SJSA1 (cell line): ENCODE results near the gene SDK1. TPM values are rescaled to one million over a fixed set of nuclear protein-coding genes. Genes with fewer than 3 reads are reported as not detected.

Source experiments
- DNase-seq, 2 experiments: peaks; one replicate each; pipeline ENCODE4 v3.0.0-alpha.2; 2015 to 2020; ENCODE audit warnings: low spot score in 2 of 2, low read depth in 1 of 2
- H3K27ac ChIP-seq: fragments of 250-450 bp; sonication (Bioruptor Pico); 2 replicates; pipeline ENCODE4 v1.5.1; 2020; ENCODE audit warnings: mild to moderate bottlenecking, moderate library complexity
- H3K27me3 ChIP-seq: fragments of 250-450 bp; sonication (Bioruptor Pico); replicated peaks from 2 replicates; pipeline ENCODE4 v1.5.1; 2020; ENCODE audit warnings: mild to moderate bottlenecking, moderate library complexity
- H3K36me3 ChIP-seq: fragments of 250-450 bp; sonication (Bioruptor Pico); 2 replicates; pipeline ENCODE4 v1.5.1; 2020; ENCODE audit warnings: mild to moderate bottlenecking
- H3K4me1 ChIP-seq: fragments of 250-450 bp; sonication (Bioruptor Pico); replicated peaks from 2 replicates; pipeline ENCODE4 v1.6.1; 2021; ENCODE audit warnings: mild to moderate bottlenecking
- H3K4me3 ChIP-seq: fragments of 250-450 bp; sonication (Bioruptor Pico); 2 replicates; pipeline ENCODE4 v1.5.1; 2020; ENCODE audit warnings: mild to moderate bottlenecking
- H3K9me3 ChIP-seq: fragments of 250-450 bp; sonication (Bioruptor Pico); replicated peaks from 2 replicates; pipeline ENCODE4 v1.5.1; 2020; ENCODE audit warnings: mild to moderate bottlenecking
- total RNA-seq: library from RNA; depleted of rRNA; stranded (reverse); fragments of >200 nt; shearing (Covaris generic); gene quantifications from 2 replicates; pipeline ENCODE4 v1.2.3, GENCODE V29; 2014

The SDK1 gene
- total RNA-seq, 1 experiment from 2014 or later = 8.7 TPM

DNA sequence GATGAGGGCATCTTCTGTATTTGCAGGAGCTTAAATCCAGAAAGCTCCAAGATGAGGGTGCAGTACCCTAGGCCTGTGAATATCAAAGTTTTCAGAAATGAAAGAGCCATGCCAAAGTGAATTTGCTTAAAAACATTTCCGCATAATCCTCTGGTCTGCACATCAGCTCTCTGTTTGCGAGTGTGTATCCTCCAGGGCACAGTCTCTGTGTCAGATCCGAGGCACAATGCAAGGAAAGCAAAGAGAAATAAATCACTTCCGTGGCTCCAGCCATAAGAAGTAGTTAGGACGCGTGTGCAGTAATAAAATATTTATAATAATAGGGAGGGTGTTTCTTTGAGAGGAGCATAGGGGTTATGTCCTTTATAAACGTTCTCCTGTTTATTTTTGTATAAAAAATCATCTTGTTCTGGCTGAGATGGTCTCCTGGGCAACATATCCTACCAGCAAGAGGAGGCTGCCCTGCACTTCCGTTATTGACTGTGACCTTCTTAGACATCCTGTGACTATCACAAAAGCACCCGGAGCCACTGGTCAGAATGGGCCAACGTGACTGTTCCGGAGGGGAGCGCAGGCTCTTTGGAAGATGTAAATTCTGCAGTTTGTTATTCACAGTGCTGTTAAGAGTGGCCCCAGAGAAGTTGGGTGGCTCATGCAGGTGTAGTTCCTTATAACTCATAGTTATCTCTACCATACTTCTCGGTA is 713.4 kb downstream of the SDK1 start:
- Histone ChIP-seq H3K36me3 (peaks cover 39% of the 10 kb centered on the region), H3K4me3 (no peak overlapping the region), H3K27me3 (no peaks in the 10 kb centered on the region), H3K4me1 (no peaks in the 10 kb centered on the region), H3K9me3 (peaks cover 16% of the 10 kb centered on the region), H3K27ac (no peak overlapping the region)
- DNase-seq = no peak

GRCh38 chr7:4015371-4015770 is 714.3 kb downstream of the SDK1 start:
- H3K27ac ChIP-seq = no peak overlapping the region
- no peaks in the 10 kb centered on the region for H3K27me3 ChIP-seq
- no peaks in the 10 kb centered on the region for H3K4me1 ChIP-seq
- peaks cover 39% of the 10 kb centered on the region for H3K36me3 ChIP-seq
- no peak overlapping the region for H3K4me3 ChIP-seq
- DNase-seq = no peak
- peaks cover 16% of the 10 kb centered on the region for H3K9me3 ChIP-seq

DNA sequence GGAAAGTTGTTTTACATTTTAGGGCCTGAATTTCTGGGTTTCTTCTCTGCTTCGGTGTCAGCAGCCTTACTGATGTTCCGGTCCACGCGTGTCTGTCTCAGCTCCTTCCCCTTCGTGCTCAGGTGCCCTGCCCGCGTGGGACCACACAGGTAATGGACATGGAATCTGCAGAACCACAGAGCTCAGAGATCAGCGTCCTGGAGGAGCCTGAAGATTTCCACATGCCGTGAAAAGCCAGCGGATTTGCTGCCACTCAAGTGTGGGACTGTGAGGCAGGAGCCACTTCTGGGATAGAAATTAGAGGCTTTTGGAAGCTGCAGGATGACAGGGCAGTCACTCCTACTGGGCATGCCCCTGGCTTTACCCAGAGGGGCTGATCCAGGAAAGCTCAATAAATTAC is 714.9 kb downstream of the SDK1 start:
- peaks cover 37% of the 10 kb centered on the region for H3K36me3 ChIP-seq
- no peak for DNase-seq
- H3K9me3 ChIP-seq = peaks cover 16% of the 10 kb centered on the region

GRCh38 chr7:4017081-4017480 is 716.0 kb downstream of the SDK1 start:
- no peak overlapping the region for H3K27ac ChIP-seq
- no peak overlapping the region for H3K4me3 ChIP-seq
- no peak for DNase-seq
- peaks cover 16% of the 10 kb centered on the region for H3K9me3 ChIP-seq
- H3K36me3 ChIP-seq = peaks cover 30% of the 10 kb centered on the region
- H3K4me1 ChIP-seq = no peaks in the 10 kb centered on the region
- H3K27me3 ChIP-seq = no peaks in the 10 kb centered on the region

More for the DNA sequence above, 714.9 kb downstream of the SDK1 start:
- Histone ChIP-seq H3K4me3 (no peak overlapping the region), H3K27ac (no peak overlapping the region), H3K27me3 (no peaks in the 10 kb centered on the region), H3K4me1 (no peaks in the 10 kb centered on the region)

GRCh38 chr7:4017785-4018184 is 716.7 kb downstream of the SDK1 start:
- Histone ChIP-seq H3K4me3 (no peak overlapping the region), H3K27ac (no peak overlapping the region), H3K36me3 (peaks cover 30% of the 10 kb centered on the region), H3K4me1 (no peaks in the 10 kb centered on the region), H3K9me3 (peaks cover 16% of the 10 kb centered on the region), H3K27me3 (no peaks in the 10 kb centered on the region)
- DNase-seq = no peak

DNA sequence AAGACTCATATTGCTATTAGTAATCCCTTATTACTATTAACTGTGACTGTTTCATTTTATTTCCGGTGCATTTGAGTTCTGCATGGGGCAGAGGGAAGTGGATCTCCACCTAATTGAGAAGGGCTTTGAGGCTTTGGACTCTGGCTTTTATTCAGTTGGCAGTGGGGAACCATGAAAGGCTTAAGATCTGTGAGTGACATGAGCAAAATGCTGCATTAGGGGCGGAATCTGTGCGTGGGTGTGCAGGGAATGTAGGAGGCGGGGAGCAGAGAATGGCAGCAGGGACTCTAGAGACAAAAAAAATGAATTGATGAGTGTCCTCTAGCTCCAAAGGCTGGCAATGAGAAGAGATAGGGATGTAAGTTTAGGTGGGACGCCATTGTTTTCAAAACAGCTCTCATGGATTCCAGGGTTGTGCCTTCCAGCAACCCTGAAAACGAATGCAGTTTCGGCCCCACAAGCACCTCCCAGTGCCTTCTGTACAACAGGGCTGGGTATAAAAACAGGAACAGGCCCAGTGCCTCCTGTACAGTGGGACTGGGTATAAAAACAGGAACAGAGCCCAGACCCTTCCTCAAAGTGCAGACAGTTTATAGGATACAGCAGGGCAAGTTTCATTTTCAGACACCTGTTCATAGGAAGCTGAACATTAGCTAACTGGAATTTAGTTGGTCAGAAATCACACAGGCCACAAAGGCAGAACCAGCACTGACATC is 717.7 kb downstream of the SDK1 start:
- H3K27me3 ChIP-seq = no peaks in the 10 kb centered on the region
- peaks cover 16% of the 10 kb centered on the region for H3K9me3 ChIP-seq

DNA sequence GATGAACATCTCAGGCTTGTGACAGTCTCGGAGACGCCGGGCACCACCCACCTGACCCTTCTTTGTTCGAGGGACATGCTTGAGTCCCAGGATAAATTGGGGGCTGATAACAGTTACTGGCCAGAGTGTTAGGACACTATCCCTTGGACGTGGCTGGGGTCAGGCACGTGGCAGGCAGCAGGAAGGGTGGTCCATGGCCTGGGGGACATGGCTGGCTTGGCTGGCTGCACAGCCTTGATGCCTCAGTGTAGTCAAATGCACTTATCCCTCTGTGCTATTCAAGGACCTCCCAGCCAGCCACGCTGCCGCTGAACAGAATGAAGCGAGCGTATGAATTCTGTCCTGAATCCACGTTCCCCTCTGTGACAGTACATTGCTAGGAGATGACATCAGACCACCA is 719.0 kb downstream of the SDK1 start:
- H3K36me3 ChIP-seq = peaks cover 30% of the 10 kb centered on the region
- peaks cover 16% of the 10 kb centered on the region for H3K9me3 ChIP-seq
- no peak overlapping the region for H3K4me3 ChIP-seq
- DNase-seq = no peak
- no peaks in the 10 kb centered on the region for H3K4me1 ChIP-seq
- no peak overlapping the region for H3K27ac ChIP-seq
- H3K27me3 ChIP-seq = no peaks in the 10 kb centered on the region

More for the DNA sequence above, 717.7 kb downstream of the SDK1 start:
- DNase-seq = no peak
- Histone ChIP-seq H3K36me3 (peaks cover 30% of the 10 kb centered on the region), H3K4me3 (no peak overlapping the region), H3K4me1 (no peaks in the 10 kb centered on the region), H3K27ac (no peak overlapping the region)

DNA sequence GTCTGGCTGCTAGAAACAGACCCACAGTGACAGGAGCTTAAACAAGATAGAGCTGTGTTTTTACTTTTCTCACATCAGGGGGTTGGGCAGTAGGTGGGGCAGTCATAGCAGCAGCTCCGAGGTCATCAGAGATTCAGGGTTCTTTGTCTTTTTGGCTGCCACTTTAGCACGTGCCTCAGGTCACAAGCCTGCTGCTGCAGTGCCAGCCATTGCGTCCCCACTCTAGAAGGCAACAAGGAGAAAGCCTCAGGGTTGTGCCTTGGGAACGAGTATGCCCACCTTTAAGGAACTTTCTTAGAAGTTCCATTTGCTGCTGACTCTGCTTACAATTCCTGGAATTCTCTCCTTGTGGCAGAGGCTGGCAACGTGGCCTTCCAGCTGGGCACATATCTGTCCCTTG is 720.4 kb downstream of the SDK1 start:
- Histone ChIP-seq H3K4me1 (no peaks in the 10 kb centered on the region), H3K9me3 (peaks cover 16% of the 10 kb centered on the region), H3K27me3 (no peaks in the 10 kb centered on the region), H3K4me3 (no peak overlapping the region), H3K36me3 (peaks cover 25% of the 10 kb centered on the region), H3K27ac (no peak overlapping the region)
- no peak for DNase-seq

DNA sequence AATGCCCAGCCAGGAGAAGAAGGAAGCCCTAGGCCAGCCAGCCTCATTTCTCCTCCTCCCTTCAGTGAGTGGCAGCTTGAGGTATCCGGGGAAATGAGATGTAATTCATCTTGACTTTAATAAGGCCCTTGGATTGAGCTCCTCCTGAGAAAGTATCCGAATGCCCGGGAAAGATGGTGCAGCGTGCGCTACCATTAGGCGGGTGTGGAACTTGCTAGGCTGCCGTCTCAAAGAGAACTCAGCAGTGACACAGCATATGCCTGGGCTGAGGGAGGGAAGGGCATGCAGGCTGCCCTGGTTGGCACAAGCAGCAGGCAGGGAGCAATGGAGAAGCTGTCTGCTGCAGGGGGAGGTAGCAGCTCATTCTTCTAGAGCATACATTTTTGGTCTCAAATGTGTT is 721.2 kb downstream of the SDK1 start:
- Histone ChIP-seq H3K27ac (no peak overlapping the region), H3K4me3 (no peak overlapping the region), H3K4me1 (no peaks in the 10 kb centered on the region), H3K27me3 (no peaks in the 10 kb centered on the region), H3K36me3 (peaks cover 16% of the 10 kb centered on the region), H3K9me3 (peaks cover 16% of the 10 kb centered on the region)
- no peak for DNase-seq

DNA sequence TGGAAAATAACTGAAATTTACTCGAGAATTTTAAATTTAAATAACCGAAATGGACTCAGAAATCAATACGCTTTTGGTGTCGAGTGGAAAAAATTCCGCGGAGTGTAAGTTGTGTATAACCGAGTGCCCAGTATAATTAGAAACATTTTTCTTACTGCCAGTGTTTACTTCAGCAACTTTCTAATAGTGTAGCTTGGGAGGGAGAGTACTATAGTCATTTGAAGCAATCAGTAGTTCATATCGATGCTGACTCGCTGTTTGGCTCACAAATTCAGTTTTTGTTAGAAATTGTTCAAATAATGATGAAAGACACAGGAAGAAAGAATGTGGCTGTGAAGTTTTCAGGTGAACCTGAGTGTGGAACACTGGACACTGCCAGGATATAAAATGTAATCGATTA is 722.5 kb downstream of the SDK1 start:
- H3K4me3 ChIP-seq = no peak overlapping the region
- H3K4me1 ChIP-seq = no peaks in the 10 kb centered on the region
- no peak overlapping the region for H3K27ac ChIP-seq
- peaks cover 4% of the 10 kb centered on the region; the same call in 1 of the 2 replicates for H3K9me3 ChIP-seq
- H3K27me3 ChIP-seq = no peaks in the 10 kb centered on the region
- peaks cover 8% of the 10 kb centered on the region for H3K36me3 ChIP-seq
- DNase-seq = no peak

GRCh38 chr7:4024133-4024532 is 723.1 kb downstream of the SDK1 start:
- Histone ChIP-seq H3K9me3 (peaks cover under 1% of the 10 kb centered on the region; the same call in 1 of the 2 replicates), H3K4me3 (no peak overlapping the region), H3K36me3 (peaks cover 1% of the 10 kb centered on the region), H3K27ac (no peak overlapping the region), H3K27me3 (no peaks in the 10 kb centered on the region), H3K4me1 (no peaks in the 10 kb centered on the region)
- DNase-seq = no peak

- Histone ChIP-seq H3K4me1 (no peaks in the 10 kb centered on the region), H3K36me3 (no peaks in the 10 kb centered on the region; the same call in 1 of the 2 replicates), H3K27ac (no peak overlapping the region), H3K9me3 (no peaks in the 10 kb centered on the region), H3K27me3 (no peaks in the 10 kb centered on the region), H3K4me3 (no peak overlapping the region)
- no peak for DNase-seq
Observed at GRCh38 chr7:4024806-4025205, 723.8 kb downstream of the SDK1 start.

DNA sequence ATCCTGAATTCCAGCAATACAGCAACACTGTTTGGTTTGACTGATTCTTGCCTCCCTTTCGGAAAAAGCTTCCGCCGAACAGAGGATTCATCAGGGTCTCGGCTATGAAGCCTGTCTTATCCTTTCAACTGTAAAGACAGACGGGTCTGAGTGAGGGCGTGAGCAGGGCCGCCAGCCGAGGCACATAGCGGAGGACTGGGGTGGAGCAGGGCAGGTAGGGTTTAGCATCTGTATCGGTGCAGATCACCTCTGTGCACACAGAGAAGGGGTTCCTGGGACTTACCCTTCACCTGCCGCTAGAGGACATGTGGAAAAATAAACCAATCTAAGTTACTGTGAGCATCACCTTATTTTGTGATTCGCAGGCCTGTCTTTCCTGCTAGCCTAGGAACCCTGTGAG is 724.2 kb downstream of the SDK1 start:
- no peaks in the 10 kb centered on the region for H3K4me1 ChIP-seq
- no peaks in the 10 kb centered on the region for H3K27me3 ChIP-seq
- no peaks in the 10 kb centered on the region; the same call in 1 of the 2 replicates for H3K36me3 ChIP-seq
- H3K27ac ChIP-seq = no peak overlapping the region
- no peak for DNase-seq
- no peaks in the 10 kb centered on the region for H3K9me3 ChIP-seq
- no peak overlapping the region for H3K4me3 ChIP-seq
